HG03521 (cell line): ENCODE measurements around the gene LRP11.

ENCODE experiments used
- ATAC-seq: cut with Tn5 transposase; IDR thresholded peaks from one replicate; pipeline ENCODE4 v1.9.1; 2021; ENCODE audit warnings: mild to moderate bottlenecking, moderate library complexity; ENCODE audit not compliant: unreplicated experiment

The LRP11 gene

GRCh38 chr6:149806127-149806526 is 58.0 kb downstream of the LRP11 start:
- ATAC-seq = no peak

- ATAC-seq = no peak
Observed at GRCh38 chr6:149783551-149783950, 80.6 kb downstream of the LRP11 start.

- no peak for ATAC-seq
Observed at GRCh38 chr6:149782337-149782736, 81.8 kb downstream of the LRP11 start.

- ATAC-seq = no peak
Observed at GRCh38 chr6:149781715-149782114, 82.4 kb downstream of the LRP11 start.

- no peak for ATAC-seq
Observed at GRCh38 chr6:149779644-149779963, 84.6 kb downstream of the LRP11 start.

GRCh38 chr6:149777624-149778023 is 86.5 kb downstream of the LRP11 start:
- ATAC-seq = no peak

GRCh38 chr6:149771925-149772324 is 92.2 kb downstream of the LRP11 start:
- ATAC-seq = no peak

GRCh38 chr6:149771185-149771584 is 93.0 kb downstream of the LRP11 start:
- ATAC-seq = no peak

- ATAC-seq = no peak
Observed at GRCh38 chr6:149769676-149770075, 94.5 kb downstream of the LRP11 start.
